HG03175 (cell line): ENCODE measurements around the gene TMIGD3.
A peak's percentile ranks its signal among the peaks of the same experiment; 100 is the strongest.

Experiments used
- ATAC-seq: cut with Tn5 transposase; IDR thresholded peaks from one replicate; pipeline ENCODE4 v1.9.1; 2021; ENCODE audit warnings: mild to moderate bottlenecking, moderate library complexity; ENCODE audit not compliant: unreplicated experiment

The TMIGD3 gene

DNA sequence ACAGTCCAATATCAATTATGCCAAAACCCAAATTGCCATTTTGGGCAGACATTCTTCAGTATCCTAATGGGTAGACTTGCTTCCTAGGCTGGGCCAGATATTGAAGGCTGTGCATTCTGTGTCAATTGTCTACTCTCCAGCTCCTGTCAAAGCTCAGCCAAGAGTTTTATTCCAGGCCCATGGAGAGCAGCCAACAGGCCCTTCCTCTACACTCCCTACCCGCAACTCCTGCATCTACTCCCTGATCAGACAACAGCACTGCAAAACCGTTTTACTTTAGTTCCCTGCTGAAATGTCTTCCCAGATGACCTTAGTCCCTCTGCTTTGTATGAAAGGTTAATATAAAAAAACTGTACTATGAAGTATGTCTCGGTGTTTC lies 6.6 kb upstream of the TMIGD3 start:
- no peak for ATAC-seq

DNA sequence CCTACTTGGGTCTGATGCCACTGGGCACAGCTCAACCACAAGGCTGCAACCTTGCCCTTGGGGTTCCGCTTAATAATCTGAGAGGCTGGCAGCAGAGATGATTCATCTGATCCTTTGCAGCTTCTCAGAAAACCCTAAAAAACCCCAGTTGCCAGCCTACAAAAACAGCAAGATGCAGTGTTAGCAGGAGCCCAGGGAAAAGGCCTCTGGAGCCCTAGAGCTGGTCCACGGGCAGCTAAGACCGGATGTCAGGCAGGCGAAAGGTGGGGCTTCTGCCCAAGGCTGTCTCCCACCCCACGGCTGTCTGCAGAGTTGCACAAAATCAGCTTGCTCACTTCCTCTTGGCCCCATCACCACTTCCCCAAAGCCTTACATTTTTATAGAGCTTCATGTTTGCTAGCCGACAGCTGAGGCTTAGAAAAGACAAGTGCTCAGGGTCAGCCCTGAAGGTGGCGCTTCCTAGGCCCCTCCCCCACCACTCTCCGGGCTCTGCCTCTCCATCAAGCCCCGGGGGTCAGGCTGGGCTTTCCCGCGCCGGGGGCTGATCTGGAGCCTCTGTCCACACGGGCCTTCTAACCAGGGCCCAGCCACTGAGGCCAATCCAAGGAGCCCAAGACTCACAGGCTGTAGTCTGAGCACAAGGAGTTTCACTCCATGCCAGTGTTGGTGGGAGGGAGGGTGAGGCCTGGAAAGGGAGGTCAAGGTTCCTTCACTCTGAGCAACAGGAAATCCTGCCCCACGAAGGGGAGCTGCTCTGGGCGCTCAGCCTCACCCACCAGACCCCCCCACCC lies 4.2 kb upstream of the TMIGD3 start:
- ATAC-seq = peak; percentile 66

DNA sequence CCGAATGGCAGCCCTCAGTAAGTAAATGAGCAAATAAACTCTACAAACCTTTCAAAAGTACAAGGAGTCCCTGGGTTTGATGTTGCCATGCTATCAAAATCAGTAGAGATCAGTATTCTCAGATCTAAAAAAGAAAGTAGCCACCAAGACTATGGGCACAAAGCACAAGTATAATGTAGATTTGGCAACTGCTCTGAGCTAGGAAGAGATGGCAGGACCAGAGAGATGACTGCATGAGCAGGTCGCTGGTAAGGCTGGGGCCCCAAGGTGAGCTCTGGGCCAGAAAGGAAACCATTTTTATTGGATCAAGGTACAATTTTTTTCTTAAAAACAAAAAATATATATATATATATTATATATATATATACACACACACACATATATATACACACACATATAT lies 3.1 kb upstream of the TMIGD3 start:
- no peak for ATAC-seq

DNA sequence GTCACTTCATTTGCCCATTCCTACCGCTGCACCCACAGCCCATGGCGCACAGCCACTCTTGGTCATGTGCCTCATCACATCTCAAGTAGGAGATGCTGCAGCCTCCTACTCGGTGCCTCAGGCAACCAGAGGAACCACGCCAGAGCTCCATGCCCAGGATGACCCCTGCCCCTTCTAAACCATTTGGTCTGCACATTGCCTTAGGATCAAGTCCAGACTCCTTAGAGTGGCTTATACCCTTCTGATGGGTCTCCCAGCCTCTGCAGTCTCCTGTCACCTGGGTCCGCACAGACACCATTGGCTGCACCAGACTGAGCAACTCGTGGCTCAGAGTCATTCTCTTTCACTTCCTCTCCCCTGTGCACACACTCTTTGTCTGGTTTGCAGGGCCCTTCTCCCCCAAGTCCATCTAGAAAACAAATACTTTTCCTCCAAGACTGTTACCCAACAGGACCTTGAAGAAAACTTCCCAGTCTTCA lies 2.2 kb upstream of the TMIGD3 start:
- ATAC-seq = peak; percentile 54

GRCh38 chr1:111504097-111504496 lies 664 bp upstream of the TMIGD3 start:
- ATAC-seq = no peak

- no peak for ATAC-seq
Measured at GRCh38 chr1:111501645-111502044, 1.8 kb downstream of the TMIGD3 start.

GRCh38 chr1:111499026-111499785 lies 4.2 kb downstream of the TMIGD3 start:
- no peak for ATAC-seq

- ATAC-seq = no peak
Measured at GRCh38 chr1:111497592-111497991, 5.8 kb downstream of the TMIGD3 start.

DNA sequence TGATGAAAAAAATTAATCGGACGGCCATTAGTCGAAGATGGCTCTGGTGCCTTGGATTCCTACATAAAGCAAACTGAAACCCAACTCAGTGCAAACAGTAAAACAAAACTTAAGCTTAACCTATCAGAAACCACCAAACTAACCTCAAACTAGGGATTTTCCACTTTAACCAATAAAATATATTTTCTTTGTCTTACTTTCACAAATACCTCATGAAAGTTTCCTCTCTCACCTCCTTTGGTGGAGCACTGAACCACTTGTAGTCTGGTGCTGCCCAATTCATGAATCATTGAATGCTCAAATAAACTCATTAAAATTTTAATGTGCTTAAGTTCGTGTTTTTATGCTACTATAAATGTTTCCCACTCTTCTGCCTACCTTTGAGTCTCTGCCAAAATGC lies 7.0 kb downstream of the TMIGD3 start:
- ATAC-seq = no peak

DNA sequence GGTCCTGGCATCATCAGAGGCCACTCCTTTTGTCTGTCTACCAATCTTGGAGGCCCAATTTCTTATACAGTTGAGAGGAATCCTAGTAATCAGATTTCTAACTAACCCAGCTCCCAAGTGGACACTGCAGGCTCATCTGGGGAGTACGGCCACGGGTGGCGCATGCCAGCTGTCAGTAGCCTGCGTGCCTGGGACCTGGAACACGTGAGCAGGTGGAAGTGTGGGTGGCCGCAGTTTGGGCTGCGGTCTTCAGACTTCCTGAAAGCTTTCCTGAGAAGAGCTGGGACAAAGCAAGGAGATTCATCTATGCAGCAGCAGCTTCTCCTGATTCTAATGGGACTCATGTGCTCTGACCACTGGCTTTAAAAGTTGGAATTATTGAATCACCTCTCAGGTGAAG lies 12.4 kb downstream of the TMIGD3 start:
- ATAC-seq = no peak

DNA sequence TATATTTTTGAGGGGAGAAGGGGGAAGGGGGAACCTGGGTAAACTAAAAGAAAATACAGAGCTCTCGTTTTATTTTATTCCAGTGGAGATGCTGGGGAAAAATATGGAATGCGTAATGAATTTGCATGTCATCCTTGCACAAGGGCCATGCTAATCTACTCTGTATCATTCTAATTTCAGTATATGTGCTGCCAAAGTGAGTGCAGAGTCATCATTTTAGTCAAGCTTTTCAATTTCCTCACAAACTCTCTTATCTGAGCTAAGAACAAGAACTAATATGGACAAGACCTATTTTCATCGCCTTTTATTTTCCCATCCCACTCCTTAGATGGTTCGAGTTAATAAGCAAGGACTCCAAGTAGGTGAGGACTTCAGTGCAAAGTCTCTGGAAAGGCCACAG lies 13.2 kb downstream of the TMIGD3 start:
- no peak for ATAC-seq

DNA sequence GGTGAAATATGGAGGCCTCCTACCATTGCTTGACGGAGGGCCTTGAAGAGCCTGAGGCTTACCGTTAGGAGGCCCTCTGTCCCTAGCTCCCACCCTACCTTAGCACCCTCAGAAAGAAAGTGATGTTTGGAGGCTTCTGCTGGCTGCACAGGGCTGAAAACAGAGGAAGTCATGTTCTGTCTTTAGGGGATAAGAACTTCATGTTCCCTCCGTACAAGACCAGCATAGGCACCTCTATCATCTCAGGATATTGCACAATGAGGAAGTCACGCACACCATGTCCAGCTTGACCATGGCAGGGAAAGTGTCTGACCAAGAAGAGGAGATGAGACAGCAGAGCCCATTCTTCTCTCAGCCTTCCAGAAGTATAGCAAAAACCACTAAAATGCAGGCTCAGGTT lies 13.8 kb downstream of the TMIGD3 start:
- ATAC-seq = no peak

DNA sequence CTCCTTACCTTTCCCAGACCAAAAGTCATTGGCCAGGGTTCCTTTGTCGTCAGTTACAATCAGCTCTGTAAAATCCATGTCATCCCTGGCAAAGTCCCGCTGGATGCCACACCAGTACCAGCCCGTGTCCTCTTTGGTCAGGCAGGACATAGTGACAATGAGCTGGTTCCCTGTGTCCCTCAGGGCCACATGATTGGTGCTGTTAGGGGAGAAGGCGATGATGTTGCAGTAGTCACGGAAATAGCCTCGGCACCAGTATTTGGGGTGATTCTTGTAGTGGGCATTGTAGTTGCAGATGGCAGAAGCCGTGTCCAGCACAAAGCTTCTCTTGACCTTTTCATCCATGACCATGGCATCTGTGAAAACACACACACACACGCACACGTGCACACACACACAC lies 14.8 kb downstream of the TMIGD3 start:
- ATAC-seq = no peak

DNA sequence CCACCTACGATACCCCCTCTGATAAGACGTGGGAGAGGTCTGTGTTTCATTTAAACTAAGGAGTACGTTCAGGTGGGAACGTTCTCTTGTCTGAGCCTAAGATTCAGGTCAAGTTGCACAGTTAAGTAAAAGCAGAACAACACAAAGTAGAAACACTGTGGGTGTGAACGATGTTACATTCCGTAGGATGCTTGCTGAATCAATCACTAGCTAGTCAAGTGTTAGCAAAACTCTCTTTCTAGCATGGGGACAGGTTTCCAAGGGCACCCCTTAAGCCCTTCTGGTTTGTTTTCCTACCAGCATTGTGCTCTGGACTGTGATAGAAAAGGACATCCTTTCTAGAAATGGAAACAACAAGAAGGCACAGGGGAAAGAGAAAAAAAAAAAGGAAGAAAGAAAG lies 16.3 kb downstream of the TMIGD3 start:
- ATAC-seq = no peak

- ATAC-seq = no peak
Measured at GRCh38 chr1:111486431-111486830, 17.0 kb downstream of the TMIGD3 start.

DNA sequence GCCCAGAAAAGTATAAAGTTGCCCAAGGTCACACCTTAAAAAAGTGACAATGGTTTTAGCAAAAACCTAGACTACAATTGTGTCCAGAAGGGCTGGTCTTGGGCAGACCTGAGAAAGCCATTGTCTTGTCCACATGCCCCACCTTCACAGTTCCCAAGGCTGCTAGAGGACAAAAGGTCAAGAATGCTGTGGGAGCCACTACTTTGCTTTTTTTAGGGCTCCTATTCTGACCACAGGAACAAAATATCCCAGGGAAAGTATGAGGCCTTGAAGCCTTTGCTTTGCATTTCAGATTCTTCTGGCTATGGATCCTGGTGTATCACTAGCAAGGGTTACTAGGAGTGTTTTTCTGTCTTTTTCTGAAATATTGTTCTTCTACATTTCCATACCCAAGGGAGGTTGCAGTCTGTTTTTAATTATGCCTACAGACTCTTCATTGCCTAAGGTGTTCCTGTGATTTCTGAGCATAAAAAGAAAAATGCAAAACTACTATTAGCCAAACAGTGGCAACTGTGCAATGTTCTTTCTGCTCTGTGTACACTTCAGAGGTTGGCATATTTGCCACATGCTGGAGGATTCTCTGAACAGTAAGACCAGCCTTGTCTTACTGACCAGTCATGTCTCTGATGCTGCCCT lies 18.9 kb downstream of the TMIGD3 start:
- no peak for ATAC-seq

- no peak for ATAC-seq
Measured at GRCh38 chr1:111483876-111484275, 19.6 kb downstream of the TMIGD3 start.

- no peak for ATAC-seq
Measured at GRCh38 chr1:111483166-111483565, 20.3 kb downstream of the TMIGD3 start.

- ATAC-seq = no peak
Measured at GRCh38 chr1:111481387-111482221, 21.8 kb downstream of the TMIGD3 start.

DNA sequence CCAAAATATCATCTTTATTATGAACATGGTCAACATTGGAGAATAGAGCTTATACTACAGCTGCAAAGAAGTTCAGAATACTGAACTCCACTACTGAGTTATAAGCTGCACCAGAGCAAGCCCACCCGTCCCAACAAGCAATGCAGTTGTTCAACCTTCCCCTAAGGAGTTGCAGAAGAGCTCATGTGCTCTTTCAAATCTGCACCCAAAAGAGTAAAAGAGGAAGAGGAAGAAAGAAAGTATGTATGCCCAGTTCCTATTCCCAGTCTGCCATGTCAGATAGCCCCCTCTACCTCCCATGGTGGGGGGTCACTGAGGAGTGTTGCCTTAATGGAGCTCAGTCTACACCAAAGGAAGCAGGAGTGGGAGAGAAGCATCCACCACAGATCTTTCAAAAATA lies 22.8 kb downstream of the TMIGD3 start:
- ATAC-seq = no peak

DNA sequence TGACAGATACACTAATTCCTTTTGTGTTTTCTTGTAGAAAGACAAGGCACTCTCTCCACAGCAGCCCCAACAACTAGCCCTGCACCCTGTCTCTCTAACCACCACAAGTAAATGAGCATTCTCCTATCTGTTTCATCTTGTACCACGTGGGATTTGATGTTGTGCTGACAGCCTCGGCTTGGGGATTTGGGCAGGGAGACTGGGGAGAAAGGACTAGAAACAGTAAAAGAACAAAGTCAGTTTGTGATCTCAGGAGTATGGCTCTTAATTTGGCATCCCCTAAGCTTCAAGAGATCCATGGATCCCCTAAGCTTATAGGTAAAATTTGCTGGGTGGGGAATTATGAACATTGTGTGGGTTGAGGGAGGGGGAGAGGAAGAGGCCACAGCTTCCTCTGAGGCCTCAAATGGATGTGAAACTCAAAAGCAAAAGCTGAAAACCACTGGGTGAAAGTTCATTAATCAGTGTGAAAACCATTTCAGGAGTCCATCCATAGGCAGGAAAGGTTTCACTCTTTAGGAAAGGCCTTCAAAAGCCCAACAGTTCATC lies 26.6 kb downstream of the TMIGD3 start:
- ATAC-seq = peak; percentile 81
